GM23338 (cell line): ENCODE results near the gene RHOA.

ENCODE experiments used
- CREB1 ChIP-seq: fragments of 250-450 bp; sonication (Bioruptor Pico); IDR thresholded peaks from 2 replicates; pipeline ENCODE4 v1.5.0; 2020; ENCODE audit warnings: low read depth, mild to moderate bottlenecking, moderate library complexity
- EZH2 ChIP-seq: fragments of 200-600 bp; sonication (generic); IDR thresholded peaks from one replicate; pipeline ENCODE4 v1.8.0; 2017; ENCODE audit warnings: antibody characterized with exemption, mild to moderate bottlenecking, low read depth; ENCODE audit not compliant: unreplicated experiment
- EZH2phosphoT487 ChIP-seq: fragments of 200-600 bp; sonication (generic); IDR thresholded peaks from one replicate; pipeline ENCODE4 v1.8.1; 2018; ENCODE audit warnings: antibody characterized with exemption; ENCODE audit not compliant: unreplicated experiment
- JUNB ChIP-seq: IDR thresholded peaks from one replicate; pipeline ENCODE4 v1.6.1; 2016; ENCODE audit warnings: antibody characterized with exemption; ENCODE audit not compliant: unreplicated experiment
- POLR2AphosphoS5 ChIP-seq: IDR thresholded peaks from 2 replicates; pipeline ENCODE4 v1.6.1; 2016; ENCODE audit warnings: antibody characterized with exemption, low read depth
- STAT1 ChIP-seq: IDR thresholded peaks from one replicate; pipeline ENCODE4 v1.6.1; 2016; ENCODE audit warnings: antibody characterized with exemption; ENCODE audit not compliant: unreplicated experiment
- ZNF114 ChIP-seq: fragments of 250-450 bp; sonication (Bioruptor Pico); IDR thresholded peaks from 2 replicates; pipeline ENCODE4 v1.5.0; 2020; ENCODE audit warnings: mild to moderate bottlenecking, moderate library complexity
- ZNF331 ChIP-seq: fragments of 250-450 bp; sonication (Bioruptor Pico); IDR thresholded peaks from 2 replicates; pipeline ENCODE4 v1.5.0; 2020; ENCODE audit warnings: low read depth, mild to moderate bottlenecking, moderate library complexity
- TF ChIP-seq, protein P1 (sequence below), 2 experiments: fragments of 200-600 bp in 1 of 2; sonication (generic) in 1 of 2; conservative IDR thresholded peaks; 2 replicates each; pipeline versions ENCODE4 v1.5.1 to v1.6.1; 2016 to 2017; ENCODE audit warnings: antibody characterized with exemption in 2 of 2, low read depth in 2 of 2, mild to moderate bottlenecking in 2 of 2, moderate library complexity in 1 of 2
- TF ChIP-seq, protein P2 (sequence below): IDR thresholded peaks from one replicate; pipeline ENCODE4 v1.6.1; 2018; ENCODE audit warnings: antibody characterized with exemption; ENCODE audit not compliant: unreplicated experiment
- TF ChIP-seq, protein P3 (sequence below): IDR thresholded peaks from 2 replicates; pipeline ENCODE4 v1.6.1; 2016; ENCODE audit warnings: antibody characterized with exemption
- TF ChIP-seq, protein P4 (sequence below): fragments of 250-450 bp; sonication (Bioruptor Pico); IDR thresholded peaks from 2 replicates; pipeline ENCODE4 v1.5.0; 2020; ENCODE audit warnings: mild to moderate bottlenecking, moderate library complexity

DNA sequence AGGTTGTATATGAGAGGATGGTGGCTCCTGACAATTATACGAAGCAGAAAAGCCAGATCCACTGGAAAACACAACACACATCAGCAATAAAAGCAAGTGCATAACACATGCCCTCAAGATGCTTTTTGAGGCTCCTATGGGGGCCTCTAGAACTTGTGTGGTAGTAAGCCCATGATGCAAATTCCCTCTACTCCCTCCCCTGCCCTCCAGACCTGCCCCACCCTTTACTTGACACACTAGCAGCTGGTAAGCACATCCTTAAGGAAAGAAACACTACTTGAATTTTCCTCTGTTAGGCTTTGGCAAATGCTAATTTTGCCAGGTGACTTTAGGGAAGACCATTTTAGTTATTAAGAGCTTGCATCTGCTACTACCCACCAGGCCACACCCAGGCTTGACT, 101.1 kb downstream of the RHOA start:
- TF ChIP-seq, protein P1, sequence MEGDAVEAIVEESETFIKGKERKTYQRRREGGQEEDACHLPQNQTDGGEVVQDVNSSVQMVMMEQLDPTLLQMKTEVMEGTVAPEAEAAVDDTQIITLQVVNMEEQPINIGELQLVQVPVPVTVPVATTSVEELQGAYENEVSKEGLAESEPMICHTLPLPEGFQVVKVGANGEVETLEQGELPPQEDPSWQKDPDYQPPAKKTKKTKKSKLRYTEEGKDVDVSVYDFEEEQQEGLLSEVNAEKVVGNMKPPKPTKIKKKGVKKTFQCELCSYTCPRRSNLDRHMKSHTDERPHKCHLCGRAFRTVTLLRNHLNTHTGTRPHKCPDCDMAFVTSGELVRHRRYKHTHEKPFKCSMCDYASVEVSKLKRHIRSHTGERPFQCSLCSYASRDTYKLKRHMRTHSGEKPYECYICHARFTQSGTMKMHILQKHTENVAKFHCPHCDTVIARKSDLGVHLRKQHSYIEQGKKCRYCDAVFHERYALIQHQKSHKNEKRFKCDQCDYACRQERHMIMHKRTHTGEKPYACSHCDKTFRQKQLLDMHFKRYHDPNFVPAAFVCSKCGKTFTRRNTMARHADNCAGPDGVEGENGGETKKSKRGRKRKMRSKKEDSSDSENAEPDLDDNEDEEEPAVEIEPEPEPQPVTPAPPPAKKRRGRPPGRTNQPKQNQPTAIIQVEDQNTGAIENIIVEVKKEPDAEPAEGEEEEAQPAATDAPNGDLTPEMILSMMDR (conservative IDR thresholded peaks at IDR 0.05; ENCODE audit: low read depth in 2 of 2): no peak
- TF ChIP-seq ZNF114: no peak
- TF ChIP-seq EZH2: no peak
- TF ChIP-seq, protein P2, sequence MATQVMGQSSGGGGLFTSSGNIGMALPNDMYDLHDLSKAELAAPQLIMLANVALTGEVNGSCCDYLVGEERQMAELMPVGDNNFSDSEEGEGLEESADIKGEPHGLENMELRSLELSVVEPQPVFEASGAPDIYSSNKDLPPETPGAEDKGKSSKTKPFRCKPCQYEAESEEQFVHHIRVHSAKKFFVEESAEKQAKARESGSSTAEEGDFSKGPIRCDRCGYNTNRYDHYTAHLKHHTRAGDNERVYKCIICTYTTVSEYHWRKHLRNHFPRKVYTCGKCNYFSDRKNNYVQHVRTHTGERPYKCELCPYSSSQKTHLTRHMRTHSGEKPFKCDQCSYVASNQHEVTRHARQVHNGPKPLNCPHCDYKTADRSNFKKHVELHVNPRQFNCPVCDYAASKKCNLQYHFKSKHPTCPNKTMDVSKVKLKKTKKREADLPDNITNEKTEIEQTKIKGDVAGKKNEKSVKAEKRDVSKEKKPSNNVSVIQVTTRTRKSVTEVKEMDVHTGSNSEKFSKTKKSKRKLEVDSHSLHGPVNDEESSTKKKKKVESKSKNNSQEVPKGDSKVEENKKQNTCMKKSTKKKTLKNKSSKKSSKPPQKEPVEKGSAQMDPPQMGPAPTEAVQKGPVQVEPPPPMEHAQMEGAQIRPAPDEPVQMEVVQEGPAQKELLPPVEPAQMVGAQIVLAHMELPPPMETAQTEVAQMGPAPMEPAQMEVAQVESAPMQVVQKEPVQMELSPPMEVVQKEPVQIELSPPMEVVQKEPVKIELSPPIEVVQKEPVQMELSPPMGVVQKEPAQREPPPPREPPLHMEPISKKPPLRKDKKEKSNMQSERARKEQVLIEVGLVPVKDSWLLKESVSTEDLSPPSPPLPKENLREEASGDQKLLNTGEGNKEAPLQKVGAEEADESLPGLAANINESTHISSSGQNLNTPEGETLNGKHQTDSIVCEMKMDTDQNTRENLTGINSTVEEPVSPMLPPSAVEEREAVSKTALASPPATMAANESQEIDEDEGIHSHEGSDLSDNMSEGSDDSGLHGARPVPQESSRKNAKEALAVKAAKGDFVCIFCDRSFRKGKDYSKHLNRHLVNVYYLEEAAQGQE: no peak
- TF ChIP-seq POLR2AphosphoS5: no peak
- no peak for TF ChIP-seq EZH2phosphoT487
- TF ChIP-seq, protein P3, sequence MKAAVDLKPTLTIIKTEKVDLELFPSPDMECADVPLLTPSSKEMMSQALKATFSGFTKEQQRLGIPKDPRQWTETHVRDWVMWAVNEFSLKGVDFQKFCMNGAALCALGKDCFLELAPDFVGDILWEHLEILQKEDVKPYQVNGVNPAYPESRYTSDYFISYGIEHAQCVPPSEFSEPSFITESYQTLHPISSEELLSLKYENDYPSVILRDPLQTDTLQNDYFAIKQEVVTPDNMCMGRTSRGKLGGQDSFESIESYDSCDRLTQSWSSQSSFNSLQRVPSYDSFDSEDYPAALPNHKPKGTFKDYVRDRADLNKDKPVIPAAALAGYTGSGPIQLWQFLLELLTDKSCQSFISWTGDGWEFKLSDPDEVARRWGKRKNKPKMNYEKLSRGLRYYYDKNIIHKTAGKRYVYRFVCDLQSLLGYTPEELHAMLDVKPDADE: no peak
- no peak for TF ChIP-seq CREB1
- no peak for TF ChIP-seq JUNB
- TF ChIP-seq, protein P4, sequence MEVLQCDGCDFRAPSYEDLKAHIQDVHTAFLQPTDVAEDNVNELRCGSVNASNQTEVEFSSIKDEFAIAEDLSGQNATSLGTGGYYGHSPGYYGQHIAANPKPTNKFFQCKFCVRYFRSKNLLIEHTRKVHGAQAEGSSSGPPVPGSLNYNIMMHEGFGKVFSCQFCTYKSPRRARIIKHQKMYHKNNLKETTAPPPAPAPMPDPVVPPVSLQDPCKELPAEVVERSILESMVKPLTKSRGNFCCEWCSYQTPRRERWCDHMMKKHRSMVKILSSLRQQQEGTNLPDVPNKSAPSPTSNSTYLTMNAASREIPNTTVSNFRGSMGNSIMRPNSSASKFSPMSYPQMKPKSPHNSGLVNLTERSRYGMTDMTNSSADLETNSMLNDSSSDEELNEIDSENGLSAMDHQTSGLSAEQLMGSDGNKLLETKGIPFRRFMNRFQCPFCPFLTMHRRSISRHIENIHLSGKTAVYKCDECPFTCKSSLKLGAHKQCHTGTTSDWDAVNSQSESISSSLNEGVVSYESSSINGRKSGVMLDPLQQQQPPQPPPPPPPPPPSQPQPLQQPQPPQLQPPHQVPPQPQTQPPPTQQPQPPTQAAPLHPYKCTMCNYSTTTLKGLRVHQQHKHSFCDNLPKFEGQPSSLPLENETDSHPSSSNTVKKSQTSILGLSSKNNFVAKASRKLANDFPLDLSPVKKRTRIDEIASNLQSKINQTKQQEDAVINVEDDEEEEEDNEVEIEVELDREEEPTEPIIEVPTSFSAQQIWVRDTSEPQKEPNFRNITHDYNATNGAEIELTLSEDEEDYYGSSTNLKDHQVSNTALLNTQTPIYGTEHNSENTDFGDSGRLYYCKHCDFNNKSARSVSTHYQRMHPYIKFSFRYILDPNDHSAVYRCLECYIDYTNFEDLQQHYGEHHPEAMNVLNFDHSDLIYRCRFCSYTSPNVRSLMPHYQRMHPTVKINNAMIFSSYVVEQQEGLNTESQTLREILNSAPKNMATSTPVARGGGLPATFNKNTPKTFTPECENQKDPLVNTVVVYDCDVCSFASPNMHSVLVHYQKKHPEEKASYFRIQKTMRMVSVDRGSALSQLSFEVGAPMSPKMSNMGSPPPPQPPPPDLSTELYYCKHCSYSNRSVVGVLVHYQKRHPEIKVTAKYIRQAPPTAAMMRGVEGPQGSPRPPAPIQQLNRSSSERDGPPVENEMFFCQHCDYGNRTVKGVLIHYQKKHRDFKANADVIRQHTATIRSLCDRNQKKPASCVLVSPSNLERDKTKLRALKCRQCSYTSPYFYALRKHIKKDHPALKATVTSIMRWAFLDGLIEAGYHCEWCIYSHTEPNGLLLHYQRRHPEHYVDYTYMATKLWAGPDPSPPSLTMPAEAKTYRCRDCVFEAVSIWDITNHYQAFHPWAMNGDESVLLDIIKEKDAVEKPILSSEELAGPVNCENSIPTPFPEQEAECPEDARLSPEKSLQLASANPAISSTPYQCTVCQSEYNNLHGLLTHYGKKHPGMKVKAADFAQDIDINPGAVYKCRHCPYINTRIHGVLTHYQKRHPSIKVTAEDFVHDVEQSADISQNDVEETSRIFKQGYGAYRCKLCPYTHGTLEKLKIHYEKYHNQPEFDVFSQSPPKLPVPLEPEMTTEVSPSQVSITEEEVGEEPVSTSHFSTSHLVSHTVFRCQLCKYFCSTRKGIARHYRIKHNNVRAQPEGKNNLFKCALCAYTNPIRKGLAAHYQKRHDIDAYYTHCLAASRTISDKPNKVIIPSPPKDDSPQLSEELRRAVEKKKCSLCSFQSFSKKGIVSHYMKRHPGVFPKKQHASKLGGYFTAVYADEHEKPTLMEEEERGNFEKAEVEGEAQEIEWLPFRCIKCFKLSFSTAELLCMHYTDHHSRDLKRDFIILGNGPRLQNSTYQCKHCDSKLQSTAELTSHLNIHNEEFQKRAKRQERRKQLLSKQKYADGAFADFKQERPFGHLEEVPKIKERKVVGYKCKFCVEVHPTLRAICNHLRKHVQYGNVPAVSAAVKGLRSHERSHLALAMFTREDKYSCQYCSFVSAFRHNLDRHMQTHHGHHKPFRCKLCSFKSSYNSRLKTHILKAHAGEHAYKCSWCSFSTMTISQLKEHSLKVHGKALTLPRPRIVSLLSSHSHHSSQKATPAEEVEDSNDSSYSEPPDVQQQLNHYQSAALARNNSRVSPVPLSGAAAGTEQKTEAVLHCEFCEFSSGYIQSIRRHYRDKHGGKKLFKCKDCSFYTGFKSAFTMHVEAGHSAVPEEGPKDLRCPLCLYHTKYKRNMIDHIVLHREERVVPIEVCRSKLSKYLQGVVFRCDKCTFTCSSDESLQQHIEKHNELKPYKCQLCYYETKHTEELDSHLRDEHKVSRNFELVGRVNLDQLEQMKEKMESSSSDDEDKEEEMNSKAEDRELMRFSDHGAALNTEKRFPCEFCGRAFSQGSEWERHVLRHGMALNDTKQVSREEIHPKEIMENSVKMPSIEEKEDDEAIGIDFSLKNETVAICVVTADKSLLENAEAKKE (CRISPR knock-in tag): no peak
- no peak for TF ChIP-seq ZNF331 (CRISPR knock-in tag)
- TF ChIP-seq STAT1: no peak
